NT2/D1 (cell line): ENCODE results near the gene UBL7.

ENCODE experiments used
- YY1 ChIP-seq: IDR thresholded peaks from 2 replicates; pipeline ENCODE4 v1.6.1; 2011; ENCODE audit not compliant: insufficient read length, insufficient read depth
- ZNF274 ChIP-seq: IDR thresholded peaks from 2 replicates; pipeline ENCODE4 v1.6.1; 2011; ENCODE audit warnings: mild to moderate bottlenecking, low read depth, low read length

DNA sequence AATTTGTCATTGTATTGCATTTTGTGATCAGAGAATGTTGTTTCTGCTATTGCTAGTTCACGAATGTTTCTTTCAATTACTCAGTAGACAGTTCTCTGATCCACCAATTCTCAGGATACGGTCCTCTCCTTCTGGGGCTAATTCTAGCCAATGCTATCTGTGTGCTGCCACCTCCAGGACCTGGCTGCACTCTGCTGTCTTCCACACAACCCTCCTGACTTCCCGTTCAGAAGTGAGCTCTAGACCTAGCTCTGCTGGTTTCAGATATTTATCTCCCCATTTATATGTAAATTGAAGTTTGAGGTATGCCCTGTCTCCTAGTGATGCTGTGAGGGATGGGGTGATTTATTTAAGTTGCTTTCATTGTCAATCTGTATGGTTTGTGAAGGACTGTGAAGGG lies 21.7 kb upstream of the UBL7 start:
- no peak for TF ChIP-seq YY1
- no peak for TF ChIP-seq ZNF274
